ENCODE data around the gene LZTS2.

GRCh38 chr10:100970914-100971811 is 28.4 kb upstream of the LZTS2 start:
- no peak for TF ChIP-seq GATA2 (IDR thresholded peaks at IDR 0.05; ENCODE audit: low read depth, low read length)
- TF ChIP-seq GATA3 (IDR thresholded peaks at IDR 0.05; ENCODE audit: low read depth, low read length): no peak

Data from SH-SY5Y (cell line).